ENCODE measurements around the gene NKIRAS2.
"Not testable (repeated sequence)": the region's sequence is repeated elsewhere in the genome, so short reads cannot be mapped to it uniquely, and the experiment has no call there.

NKIRAS2 gene

DNA sequence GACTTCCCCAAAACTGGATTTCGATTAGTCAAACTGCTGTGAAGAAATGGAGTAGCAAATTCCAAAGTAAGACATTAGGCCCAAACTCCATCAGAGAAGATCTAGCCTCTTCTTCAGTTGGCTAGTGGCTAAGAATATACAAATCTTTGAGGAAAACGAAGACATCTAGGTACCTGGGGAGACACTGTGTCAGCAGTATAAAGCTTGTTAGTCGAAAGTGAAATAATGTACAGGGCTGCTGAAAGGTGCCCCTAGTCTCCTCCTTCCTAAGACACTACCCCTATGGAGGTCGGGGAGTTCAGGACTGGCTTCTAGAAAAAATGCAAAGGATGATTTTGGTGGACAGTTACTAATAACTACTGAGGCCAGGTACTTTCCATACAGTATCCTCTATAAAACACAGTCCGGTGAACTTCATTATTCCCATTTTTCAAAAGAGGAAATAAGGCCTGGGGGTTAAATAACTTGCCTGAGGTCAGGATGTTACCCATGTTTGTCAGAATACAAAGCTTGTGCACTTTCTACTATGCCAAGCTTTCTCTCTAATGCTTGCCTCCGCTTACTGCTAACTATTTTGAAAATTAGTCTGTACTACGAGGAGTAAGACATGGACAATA is 17.6 kb upstream of the NKIRAS2 start:
- no peak for ATAC-seq (replicated peaks; ENCODE audit: extremely low read depth, poor library complexity, severe bottlenecking)
- Mint-ChIP-seq H3K4me3 (no peak overlapping the region), H3K36me3 (ENCODE audit: insufficient read depth) (peaks cover 50% of the 10 kb centered on the region), H3K27ac (ENCODE audit: low read depth) (no peak overlapping the region), H3K4me1 (peaks cover 41% of the 10 kb centered on the region), H3K9me3 (no peaks in the 10 kb centered on the region), H3K27me3 (no peaks in the 10 kb centered on the region)
- no peak for DNase-seq (ENCODE audit: low spot score in 2 of 2)

GRCh38 chr17:42002792-42003301 is 17.0 kb upstream of the NKIRAS2 start:
- Mint-ChIP-seq H3K4me3 (no peak overlapping the region), H3K36me3 (ENCODE audit: insufficient read depth) (peaks cover 44% of the 10 kb centered on the region), H3K27ac (ENCODE audit: low read depth) (no peak overlapping the region), H3K4me1 (peaks cover 42% of the 10 kb centered on the region), H3K9me3 (no peaks in the 10 kb centered on the region), H3K27me3 (no peaks in the 10 kb centered on the region)
- no peak for ATAC-seq (replicated peaks; ENCODE audit: extremely low read depth, poor library complexity, severe bottlenecking)
- no peak for DNase-seq (ENCODE audit: low spot score in 2 of 2)

DNA sequence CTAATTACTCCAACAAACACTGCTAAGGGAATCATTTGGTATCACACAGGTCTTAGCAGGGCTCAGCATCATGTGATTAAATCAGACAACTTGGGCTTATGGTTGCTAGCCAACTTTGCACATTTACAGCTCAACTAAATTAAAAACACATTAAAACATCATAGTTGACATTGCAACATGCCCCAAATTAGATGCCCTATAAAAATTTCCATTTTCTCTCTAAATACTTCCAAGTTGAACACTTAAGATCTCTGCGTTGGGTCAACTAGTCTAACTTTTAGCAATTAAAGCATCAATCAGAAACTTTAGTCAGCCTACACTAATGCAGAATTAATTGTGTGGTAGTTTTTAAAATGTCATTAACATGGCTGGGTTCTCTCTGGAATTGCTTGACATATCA is 14.7 kb upstream of the NKIRAS2 start:
- Mint-ChIP-seq H3K4me3 (no peak overlapping the region), H3K27ac (ENCODE audit: low read depth) (peak overlapping the region; percentile 23), H3K27me3 (no peaks in the 10 kb centered on the region), H3K9me3 (no peaks in the 10 kb centered on the region), H3K36me3 (ENCODE audit: insufficient read depth) (peaks cover 31% of the 10 kb centered on the region), H3K4me1 (peaks cover 55% of the 10 kb centered on the region)
- DNase-seq (ENCODE audit: low spot score in 2 of 2), result no peak
- ATAC-seq (replicated peaks; ENCODE audit: extremely low read depth, poor library complexity, severe bottlenecking), result no peak

- peaks cover 55% of the 10 kb centered on the region for H3K4me1 Mint-ChIP-seq
- H3K4me3 Mint-ChIP-seq, result no peak overlapping the region
- H3K9me3 Mint-ChIP-seq, result no peaks in the 10 kb centered on the region
- no peak overlapping the region for H3K27ac Mint-ChIP-seq (ENCODE audit: low read depth)
- DNase-seq (ENCODE audit: low spot score in 2 of 2) (no peak), ATAC-seq (replicated peaks; ENCODE audit: extremely low read depth, poor library complexity, severe bottlenecking) (no peak)
- H3K27me3 Mint-ChIP-seq, result no peaks in the 10 kb centered on the region
- peaks cover 16% of the 10 kb centered on the region for H3K36me3 Mint-ChIP-seq (ENCODE audit: insufficient read depth)
These were observed 10.7 kb upstream of the NKIRAS2 start for GRCh38 chr17:42009170-42009569.

GRCh38 chr17:42010266-42010680 is 9.6 kb upstream of the NKIRAS2 start:
- DNase-seq (ENCODE audit: low spot score in 2 of 2); ATAC-seq (replicated peaks; ENCODE audit: extremely low read depth, poor library complexity, severe bottlenecking); H3K4me3 Mint-ChIP-seq; H3K27me3 Mint-ChIP-seq; H3K9me3 Mint-ChIP-seq: not testable (repeated sequence)
- H3K36me3 Mint-ChIP-seq (ENCODE audit: insufficient read depth), result peaks cover 19% of the 10 kb centered on the region
- peak overlapping the region; percentile 75 for H3K27ac Mint-ChIP-seq (ENCODE audit: low read depth)
- peaks cover 54% of the 10 kb centered on the region for H3K4me1 Mint-ChIP-seq

DNA sequence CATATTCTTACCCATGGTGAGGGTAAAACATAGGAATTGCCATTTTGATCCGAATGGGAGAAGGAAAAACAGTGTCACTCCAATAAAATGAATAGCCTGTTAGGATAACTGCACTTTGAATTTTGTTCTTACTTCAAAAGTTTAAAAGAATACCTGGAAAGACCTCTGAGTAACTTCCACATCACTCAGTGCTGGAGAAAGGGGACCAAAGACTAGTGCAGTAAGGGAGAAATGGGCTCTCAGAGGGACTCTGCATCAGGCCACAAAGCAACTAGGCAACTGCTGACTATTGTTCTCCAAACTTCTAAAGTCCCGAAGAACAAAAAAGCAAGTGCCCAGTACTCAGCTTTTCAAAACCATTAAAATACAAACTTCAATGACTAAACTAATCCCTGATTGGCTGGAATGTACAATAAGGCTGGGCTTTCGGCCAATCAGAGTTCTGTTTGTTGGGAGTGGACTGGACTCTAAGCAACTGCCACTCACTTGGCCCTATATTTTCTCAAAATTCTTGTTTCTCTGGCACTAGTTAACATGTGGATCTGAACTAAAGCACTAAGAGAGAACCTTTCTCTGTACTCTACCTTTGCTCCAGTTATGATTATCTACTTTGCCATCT is 8.9 kb upstream of the NKIRAS2 start:
- no peaks in the 10 kb centered on the region for H3K27me3 Mint-ChIP-seq
- H3K36me3 Mint-ChIP-seq (ENCODE audit: insufficient read depth), result peaks cover 21% of the 10 kb centered on the region
- no peak overlapping the region for H3K4me3 Mint-ChIP-seq
- H3K9me3 Mint-ChIP-seq, result no peaks in the 10 kb centered on the region
- peak overlapping the region; percentile 32 for H3K27ac Mint-ChIP-seq (ENCODE audit: low read depth)
- no peak for DNase-seq (ENCODE audit: low spot score in 2 of 2)
- H3K4me1 Mint-ChIP-seq, result peaks cover 57% of the 10 kb centered on the region
- no peak for ATAC-seq (replicated peaks; ENCODE audit: extremely low read depth, poor library complexity, severe bottlenecking)

GRCh38 chr17:42012363-42012762 is 7.5 kb upstream of the NKIRAS2 start:
- ATAC-seq (replicated peaks; ENCODE audit: extremely low read depth, poor library complexity, severe bottlenecking); DNase-seq (ENCODE audit: low spot score in 2 of 2); H3K9me3 Mint-ChIP-seq; H3K4me3 Mint-ChIP-seq; H3K27me3 Mint-ChIP-seq: not testable (repeated sequence)
- H3K27ac Mint-ChIP-seq (ENCODE audit: low read depth), result peak overlapping the region; percentile 32
- H3K36me3 Mint-ChIP-seq (ENCODE audit: insufficient read depth), result peaks cover 28% of the 10 kb centered on the region
- peaks cover 65% of the 10 kb centered on the region for H3K4me1 Mint-ChIP-seq

DNA sequence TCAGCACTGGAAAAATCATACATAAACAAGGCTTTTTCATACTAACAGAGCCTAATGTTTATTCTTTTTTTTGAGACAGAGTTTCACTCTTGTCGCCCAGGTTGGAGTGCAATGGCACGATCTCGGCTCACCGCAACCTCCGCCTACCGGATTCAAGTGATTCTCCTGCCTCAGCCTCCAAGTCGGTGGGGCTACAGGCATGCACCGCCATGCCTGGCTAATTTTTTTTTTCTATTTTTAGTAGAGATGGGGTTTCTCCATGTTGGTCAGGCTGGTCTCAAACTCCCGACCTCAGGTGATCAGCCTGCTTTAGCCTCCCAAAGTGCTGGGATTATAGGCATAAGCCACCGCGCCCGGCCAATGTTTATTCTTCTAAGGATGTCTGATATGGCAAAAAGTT is 6.2 kb upstream of the NKIRAS2 start:
- not testable (repeated sequence) for DNase-seq (ENCODE audit: low spot score in 2 of 2); H3K27ac Mint-ChIP-seq (ENCODE audit: low read depth); H3K9me3 Mint-ChIP-seq; H3K27me3 Mint-ChIP-seq; H3K4me3 Mint-ChIP-seq; ATAC-seq (replicated peaks; ENCODE audit: extremely low read depth, poor library complexity, severe bottlenecking)
- H3K4me1 Mint-ChIP-seq, result peaks cover 77% of the 10 kb centered on the region
- H3K36me3 Mint-ChIP-seq (ENCODE audit: insufficient read depth), result peaks cover 25% of the 10 kb centered on the region

GRCh38 chr17:42016411-42016831 is 3.5 kb upstream of the NKIRAS2 start:
- peaks cover 71% of the 10 kb centered on the region for H3K4me1 Mint-ChIP-seq
- peak overlapping the region; percentile 96 for H3K27ac Mint-ChIP-seq (ENCODE audit: low read depth)
- DNase-seq (ENCODE audit: low spot score in 2 of 2) (no peak), ATAC-seq (replicated peaks; ENCODE audit: extremely low read depth, poor library complexity, severe bottlenecking) (no peak)
- H3K36me3 Mint-ChIP-seq (ENCODE audit: insufficient read depth), result peaks cover 29% of the 10 kb centered on the region
- peak overlapping the region; percentile 99 for H3K4me3 Mint-ChIP-seq
- H3K9me3 Mint-ChIP-seq, result no peaks in the 10 kb centered on the region
- H3K27me3 Mint-ChIP-seq, result no peaks in the 10 kb centered on the region

- H3K36me3 Mint-ChIP-seq (ENCODE audit: insufficient read depth), result peaks cover 29% of the 10 kb centered on the region
- DNase-seq (ENCODE audit: low spot score in 2 of 2) (peak; percentile 75 to 77), ATAC-seq (replicated peaks; ENCODE audit: extremely low read depth, poor library complexity, severe bottlenecking) (peak; percentile 87)
- peak within 1 kb of the TSS; percentile 99 for H3K4me3 Mint-ChIP-seq
- H3K27ac Mint-ChIP-seq (ENCODE audit: low read depth), result peak within 1 kb of the TSS; percentile 96
- H3K4me1 Mint-ChIP-seq, result peaks cover 66% of the 10 kb centered on the region
- H3K9me3 Mint-ChIP-seq, result no peaks in the 10 kb centered on the region
- no peaks in the 10 kb centered on the region for H3K27me3 Mint-ChIP-seq
These were observed 2.7 kb upstream of the NKIRAS2 start, which contains the start of gene DNAJC7 for GRCh38 chr17:42016941-42017865. TSS of gene DNAJC7 (minus strand) at chr17:42017439. CDS start at chr17:42017416, 23 bp downstream.

DNA sequence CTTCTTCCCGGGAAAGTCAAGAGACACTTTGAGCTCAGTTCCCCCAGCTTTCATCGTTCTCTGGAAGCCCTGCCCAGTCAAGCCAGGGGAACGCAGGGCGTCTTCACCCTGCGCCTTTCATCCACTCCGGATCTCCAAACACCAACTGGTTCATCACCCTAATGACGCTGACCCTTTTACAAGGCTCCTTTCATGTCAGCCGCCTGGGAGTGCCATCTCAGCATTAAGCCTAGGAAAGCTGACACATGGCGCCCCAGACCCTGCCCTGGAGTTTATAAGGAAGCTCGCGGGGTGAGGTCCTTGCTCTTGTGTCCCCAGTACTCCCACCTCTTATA is 2.1 kb upstream of the NKIRAS2 start:
- DNase-seq (ENCODE audit: low spot score in 2 of 2), result no peak
- peak overlapping the region; percentile 96 for H3K27ac Mint-ChIP-seq (ENCODE audit: low read depth)
- peaks cover 65% of the 10 kb centered on the region for H3K4me1 Mint-ChIP-seq
- H3K36me3 Mint-ChIP-seq (ENCODE audit: insufficient read depth), result peaks cover 29% of the 10 kb centered on the region
- H3K9me3 Mint-ChIP-seq, result no peaks in the 10 kb centered on the region
- no peak for ATAC-seq (replicated peaks; ENCODE audit: extremely low read depth, poor library complexity, severe bottlenecking)
- H3K4me3 Mint-ChIP-seq, result peak overlapping the region; percentile 99
- H3K27me3 Mint-ChIP-seq, result no peaks in the 10 kb centered on the region

DNA sequence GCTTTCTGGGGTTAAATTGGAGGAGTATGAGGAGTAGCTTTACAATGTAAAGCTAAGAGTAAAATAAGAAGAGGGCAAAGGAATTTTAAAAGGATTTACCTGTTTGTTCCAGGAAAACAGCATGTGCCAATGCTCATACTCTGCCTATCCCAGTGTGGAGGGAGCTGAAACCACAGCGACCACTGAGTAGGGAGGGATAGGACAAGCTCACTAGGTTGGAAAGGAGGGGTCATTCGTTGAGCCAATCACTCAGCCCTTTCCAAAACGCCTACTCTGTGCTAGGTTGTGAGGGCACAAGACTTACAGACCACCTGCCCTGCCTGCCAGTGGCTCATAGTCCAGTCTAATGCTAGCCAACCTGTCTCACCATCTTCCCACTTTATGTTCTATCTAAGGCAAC is 1.6 kb upstream of the NKIRAS2 start:
- Mint-ChIP-seq H3K27me3 (no peaks in the 10 kb centered on the region), H3K36me3 (ENCODE audit: insufficient read depth) (peaks cover 27% of the 10 kb centered on the region), H3K9me3 (no peaks in the 10 kb centered on the region), H3K27ac (ENCODE audit: low read depth) (peak overlapping the region; percentile 96), H3K4me3 (peak overlapping the region; percentile 99), H3K4me1 (peaks cover 62% of the 10 kb centered on the region)
- no peak for DNase-seq (ENCODE audit: low spot score in 2 of 2)
- ATAC-seq (replicated peaks; ENCODE audit: extremely low read depth, poor library complexity, severe bottlenecking), result no peak

Data from central memory CD8-positive, alpha-beta T cell (primary cell).